NCI-H1694 treated with DMSO at 0.1 percent for 48 hours (cell line): ENCODE results near the gene PMS2.
"Not testable (repeated sequence)": the region's sequence is repeated elsewhere in the genome, so short reads cannot be mapped to it uniquely, and the experiment has no call there.

Experiments used
- DNase-seq: peaks from one replicate; lab custom pipeline; 2025; lab: John Stamatoyannopoulos, UW

PMS2 gene

DNA sequence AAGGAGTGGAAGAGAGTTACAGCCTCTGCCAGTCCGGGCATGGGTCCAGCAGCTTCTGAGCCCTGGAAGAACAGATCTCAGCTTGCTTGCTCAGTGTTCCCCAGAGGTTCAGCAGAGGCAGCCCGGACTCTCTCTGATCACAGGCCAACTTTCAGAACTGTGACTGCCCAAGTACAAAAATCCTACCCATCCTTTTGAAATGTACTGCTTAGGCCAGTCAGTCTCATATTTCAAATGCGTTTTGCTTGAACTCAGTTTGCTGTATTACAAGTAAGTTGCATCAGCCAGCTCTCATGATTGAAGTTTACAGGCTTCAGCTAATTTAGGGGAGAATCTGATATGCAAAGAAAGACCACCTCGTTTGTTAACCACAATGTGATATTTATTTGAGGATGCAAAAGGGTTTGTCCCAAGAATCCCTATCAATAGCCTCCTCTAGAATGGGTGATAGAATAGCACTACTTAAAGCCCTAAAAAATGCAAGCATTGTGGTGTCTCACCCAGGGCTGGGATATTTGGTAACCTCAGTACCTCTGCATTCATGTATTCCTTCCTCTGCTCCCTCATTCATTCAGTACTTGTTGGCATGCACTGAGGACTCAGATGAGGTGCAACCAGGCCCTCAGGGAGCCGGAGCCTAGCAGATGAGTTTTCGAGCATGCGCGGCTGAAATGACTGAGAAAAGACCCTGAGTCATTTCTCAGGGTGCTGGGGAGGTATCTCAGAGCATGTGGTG lies 7.2 kb upstream of the PMS2 start:
- DNase-seq, result no peak

DNA sequence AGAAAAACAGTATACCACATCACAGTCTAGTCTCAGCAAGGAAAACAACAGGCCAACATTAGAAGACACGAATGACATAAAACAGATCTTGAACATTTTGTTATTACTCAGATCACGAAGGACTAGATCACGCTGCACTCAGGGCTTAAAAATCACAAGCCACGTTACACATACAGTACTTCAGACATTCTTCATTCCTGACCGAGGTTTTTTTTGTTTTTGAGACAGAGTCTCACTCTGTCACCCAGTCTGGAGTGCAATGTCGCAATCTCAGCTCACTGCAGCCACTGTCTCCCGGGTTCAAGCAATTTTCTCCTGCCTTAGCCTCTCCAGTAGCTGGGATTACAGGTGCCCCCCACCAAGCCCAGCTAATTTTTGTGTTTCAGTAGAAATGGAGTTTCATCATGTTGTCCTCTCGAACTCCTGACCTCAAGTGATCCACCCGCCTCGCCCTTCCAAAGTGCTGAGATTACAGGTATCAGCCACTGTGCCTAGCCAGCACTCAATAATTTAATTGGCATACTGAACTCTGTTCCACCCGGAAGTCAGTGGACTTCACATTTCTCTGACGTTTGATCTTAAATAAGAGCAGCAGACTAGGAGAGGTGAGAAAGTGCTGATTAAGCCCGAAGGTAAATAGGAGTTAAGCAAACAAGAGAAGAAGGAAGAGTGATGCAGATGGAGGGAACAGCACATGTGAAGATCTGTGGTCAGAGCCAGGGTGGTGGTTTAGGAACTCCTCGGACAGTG lies 3.7 kb upstream of the PMS2 start:
- no peak for DNase-seq

DNA sequence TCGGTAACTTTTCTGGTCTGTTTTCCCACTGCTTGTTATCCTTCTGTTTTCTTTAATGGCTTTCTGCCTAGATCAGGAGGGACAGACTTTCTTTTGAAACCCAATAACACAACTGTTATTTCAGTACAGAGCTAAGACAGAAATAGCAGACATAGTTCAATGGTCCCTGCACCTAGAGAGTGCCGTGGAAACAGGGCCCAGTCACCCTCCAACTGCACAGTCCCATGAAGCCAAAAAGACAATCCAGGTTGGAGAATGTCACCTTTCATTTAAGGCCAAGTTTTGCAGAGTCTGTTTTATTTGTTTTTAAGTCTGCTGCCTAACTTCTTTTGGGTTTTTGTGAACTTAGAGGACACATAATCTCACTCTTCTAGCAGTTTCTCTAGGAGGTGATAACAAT lies 2.7 kb upstream of the PMS2 start:
- no peak for DNase-seq

DNA sequence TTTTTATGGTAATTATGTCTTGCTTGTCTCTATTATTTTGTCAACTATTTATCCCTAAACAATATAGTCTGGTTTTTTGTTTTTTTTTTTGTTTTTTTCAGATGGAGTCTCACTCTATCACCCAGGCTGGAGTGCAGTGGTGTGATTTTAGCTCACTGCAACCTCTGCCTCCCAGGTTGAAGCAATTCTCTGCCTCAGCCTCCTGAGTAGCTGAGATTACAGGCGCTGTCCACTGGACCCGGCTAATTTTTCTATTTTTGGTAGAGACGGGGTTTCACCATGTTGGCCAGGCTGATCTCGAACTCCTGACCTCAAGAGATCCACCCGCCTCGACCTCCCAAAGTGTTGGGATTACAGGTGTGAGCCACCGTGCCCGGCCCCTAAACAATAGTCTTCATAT lies 1.5 kb upstream of the PMS2 start:
- DNase-seq, result not testable (repeated sequence)

DNA sequence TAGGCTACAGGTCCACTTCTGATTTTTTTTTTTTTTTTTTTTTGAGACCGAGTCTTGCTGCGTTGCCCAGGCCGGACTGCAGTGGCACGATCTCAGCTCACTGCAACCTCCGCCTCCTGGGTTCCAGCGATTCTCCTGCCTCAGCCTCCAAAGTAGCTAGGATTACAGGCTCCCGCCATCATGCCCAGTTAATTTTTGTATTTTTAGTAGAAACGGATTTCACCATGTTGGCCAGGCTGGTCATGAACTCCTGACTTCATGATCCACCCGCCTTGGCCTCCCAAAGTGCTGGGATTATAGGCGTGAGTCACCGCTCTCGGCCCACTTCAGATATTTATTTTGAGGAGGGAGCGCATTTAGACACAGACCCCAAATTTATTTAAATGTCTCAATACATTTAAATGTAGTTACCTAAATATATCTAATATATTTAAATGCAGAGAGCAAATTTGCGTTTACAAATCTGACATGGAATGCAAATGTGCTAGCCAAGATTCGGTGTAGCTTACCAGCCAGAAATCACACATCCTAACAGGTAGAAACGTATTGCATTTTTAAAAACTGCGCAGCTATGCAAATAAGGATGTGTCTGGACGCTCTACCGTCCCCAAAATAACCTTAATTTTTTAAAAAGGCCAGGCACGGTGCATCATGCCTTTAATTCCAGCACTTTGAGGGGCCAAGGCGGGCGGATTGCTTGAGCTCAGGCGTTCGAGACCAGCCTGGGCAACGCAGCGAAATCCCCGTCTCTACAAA lies 836 bp downstream of the PMS2 start:
- not testable (repeated sequence) for DNase-seq

DNA sequence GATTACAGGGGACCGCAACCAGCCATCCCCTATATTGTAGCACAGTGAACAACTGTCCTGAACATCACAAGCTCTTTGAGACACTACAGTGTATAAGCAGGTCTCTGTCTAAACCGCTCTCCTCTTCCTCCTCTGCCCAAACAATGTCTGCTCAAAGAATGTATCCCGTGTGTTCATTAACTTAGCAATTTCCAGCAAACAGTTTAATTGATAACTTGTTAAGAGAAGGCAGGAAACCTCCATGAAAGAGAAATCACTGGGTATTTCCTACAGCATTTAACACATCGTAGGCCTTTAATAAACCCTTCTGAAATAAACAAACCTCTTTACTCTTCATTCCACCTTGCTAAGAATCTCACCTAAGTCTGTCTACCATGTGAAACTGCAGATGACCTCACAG lies 1.5 kb downstream of the PMS2 start:
- DNase-seq, result no peak

DNA sequence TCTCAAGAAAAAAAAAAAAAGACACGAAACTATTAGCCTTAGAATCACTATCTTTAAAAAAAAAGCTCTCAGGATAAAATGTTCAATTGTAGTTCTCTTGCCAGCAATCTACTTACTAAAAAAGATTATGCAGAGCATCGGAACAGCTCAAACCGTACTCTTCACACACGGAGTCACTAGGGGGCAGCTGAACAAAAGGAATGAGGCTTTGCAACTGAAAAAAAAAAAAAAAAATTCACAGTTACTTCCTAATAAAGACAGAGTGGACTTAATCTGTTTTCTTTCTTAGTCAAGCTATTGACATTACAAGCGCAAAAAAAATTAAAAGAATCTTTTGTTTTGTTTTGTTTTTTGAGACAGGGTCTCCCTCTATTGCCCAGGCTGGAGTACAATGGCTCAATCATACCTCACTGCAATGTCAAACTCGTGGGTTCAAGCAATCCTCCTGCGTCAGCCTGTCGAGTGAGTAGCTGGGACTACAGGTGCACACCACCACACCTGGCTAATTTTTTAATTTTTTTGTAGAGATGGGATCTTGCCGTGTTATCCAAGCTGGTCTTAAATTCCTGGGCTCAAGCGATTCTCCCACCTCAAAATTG lies 11.5 kb downstream of the PMS2 start:
- peak; percentile 47 for DNase-seq

DNA sequence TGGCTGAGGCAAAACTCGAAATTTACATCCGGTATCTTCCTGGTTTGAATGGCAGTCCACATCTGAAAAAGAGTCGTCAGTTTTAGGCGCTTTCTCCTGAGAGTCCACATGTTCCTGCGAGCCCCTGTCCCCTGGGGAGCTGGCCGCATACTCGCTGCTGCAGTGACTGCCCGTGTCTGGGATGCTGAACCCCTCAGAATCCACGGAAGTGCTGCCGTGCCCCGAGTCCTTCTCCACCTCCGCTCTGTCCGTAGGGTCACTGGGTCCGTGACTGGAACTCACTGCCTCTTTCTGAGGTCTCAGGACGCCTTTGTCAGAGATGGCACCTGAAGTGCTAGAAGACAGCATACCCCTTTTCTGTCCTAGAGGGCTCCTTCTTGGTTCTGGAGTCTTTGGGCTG lies 21.8 kb downstream of the PMS2 start:
- DNase-seq, result not testable (repeated sequence)

DNA sequence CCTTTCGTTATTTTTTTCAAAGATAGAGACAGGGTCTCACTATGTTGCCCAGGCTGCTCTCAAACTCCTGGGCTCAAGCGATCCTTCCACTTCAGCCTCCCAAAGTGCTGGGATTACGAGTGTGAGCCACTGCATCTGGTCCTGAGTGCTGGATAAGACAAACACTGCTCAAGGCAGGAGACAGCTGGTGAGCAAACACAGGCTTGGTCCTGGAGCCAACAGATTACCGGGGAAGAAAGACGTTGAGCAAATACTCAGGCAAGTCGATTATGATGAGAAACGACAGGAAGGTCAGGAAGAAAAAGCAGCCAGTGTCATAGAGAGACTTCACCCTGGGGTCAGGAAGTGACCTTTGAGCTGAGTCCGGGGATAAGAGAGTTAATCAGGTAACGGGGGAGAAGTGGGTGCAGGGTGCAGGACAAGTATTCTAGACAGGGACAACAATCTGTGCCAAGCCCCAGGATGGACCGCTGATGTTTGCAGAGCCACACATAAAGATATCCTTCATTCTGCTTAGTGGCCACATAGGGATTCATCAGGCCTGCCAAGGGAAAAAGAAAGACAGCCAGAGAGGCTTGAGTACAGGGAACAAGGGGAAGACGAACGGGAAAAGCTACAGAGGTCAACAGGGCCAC lies 29.1 kb downstream of the PMS2 start:
- DNase-seq, result not testable (repeated sequence)

DNA sequence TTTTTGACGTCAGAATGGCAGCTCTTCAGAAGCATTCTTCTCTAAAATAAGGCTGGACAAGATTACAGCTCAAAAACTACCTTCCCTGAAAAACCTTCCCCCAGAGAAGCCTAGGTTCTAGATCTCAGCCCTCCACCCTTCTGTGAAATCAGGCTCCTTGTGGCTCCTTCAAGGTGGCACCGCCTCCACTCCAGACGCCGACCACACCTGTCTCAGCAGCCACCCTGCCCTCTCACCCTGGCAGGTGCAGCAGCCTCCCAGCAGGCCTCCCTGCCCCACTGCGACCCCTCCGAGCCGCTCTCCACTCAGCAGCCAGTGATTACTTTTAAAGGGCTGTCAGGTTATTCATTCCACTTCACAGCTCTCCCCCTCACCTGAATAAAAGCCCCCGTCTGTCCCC lies 35.3 kb downstream of the PMS2 start:
- DNase-seq, result not testable (repeated sequence)

DNA sequence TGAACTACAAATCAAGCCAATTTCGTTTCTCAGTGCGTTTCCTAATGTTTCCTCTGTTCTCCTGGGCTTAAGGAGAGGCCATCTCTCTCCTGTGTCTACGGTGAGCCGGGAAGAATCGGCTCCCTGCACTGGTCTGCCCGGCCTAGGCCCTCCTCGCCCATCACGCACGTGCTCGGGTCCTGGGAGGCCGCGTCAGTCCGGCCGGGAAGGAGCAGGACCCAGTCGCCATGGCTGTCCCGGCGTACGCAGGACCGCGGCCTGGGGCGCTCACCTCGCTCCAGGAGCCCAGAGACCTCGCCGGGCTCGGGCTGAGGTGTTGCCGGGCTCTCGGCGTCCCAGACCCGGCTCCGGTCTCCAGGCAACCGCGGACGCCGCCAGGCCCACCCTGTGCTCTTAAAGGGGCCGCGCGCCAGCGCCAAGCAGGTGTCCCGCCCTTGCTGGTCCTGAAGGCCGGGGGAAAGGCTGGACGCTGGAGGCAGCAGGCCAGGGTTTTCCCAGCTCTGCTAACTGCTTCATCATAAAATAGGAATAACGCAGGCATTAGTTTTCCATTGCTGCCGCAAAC lies 38.4 kb downstream of the PMS2 start, which contains the start of gene RSPH10B:
Gene RSPH10B, minus strand, starts transcription at position 343 of the 565 bp plus-strand sequence. CDS start 3,573 bp downstream, outside the sequence.
- DNase-seq, result not testable (repeated sequence)

DNA sequence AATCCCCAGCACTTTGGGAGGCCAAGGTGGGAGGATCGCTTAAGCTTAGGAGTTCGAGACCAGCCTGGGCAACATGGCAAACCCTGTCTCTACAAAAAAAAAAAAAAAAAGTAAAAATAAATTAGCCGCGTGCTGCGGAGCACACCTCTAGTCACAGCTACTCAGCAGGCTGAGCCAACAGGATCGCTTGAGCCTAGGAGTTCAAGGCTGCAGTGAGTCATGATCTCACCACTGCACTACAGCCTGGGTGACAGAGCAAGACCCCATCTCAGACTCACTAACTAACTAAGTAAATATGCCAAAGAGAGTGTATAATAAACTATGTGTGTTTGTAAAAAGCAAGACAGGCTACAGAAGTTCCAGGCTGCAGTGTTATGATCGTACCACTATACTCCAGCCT lies 45.0 kb downstream of the PMS2 start:
- DNase-seq, result not testable (repeated sequence)

DNA sequence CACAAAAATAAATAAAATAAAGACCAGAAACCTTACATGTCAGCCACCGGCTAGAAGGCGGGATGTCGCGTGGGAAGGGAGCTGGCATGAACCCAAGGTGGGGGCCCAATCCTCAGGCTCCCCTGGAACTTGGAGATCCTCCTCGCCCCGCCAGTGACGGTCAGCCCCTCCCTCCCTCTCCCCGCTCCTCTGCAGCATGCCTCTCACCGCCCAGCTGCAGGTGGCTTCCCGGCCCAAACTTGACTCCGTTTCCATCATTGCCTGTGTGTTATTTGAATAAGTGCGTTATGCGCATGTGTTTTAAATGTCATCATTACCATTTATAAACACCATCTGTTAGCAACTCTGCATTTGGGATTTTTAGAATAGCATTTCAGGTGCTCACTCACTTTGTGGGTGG lies 45.6 kb downstream of the PMS2 start:
- not testable (repeated sequence) for DNase-seq

DNA sequence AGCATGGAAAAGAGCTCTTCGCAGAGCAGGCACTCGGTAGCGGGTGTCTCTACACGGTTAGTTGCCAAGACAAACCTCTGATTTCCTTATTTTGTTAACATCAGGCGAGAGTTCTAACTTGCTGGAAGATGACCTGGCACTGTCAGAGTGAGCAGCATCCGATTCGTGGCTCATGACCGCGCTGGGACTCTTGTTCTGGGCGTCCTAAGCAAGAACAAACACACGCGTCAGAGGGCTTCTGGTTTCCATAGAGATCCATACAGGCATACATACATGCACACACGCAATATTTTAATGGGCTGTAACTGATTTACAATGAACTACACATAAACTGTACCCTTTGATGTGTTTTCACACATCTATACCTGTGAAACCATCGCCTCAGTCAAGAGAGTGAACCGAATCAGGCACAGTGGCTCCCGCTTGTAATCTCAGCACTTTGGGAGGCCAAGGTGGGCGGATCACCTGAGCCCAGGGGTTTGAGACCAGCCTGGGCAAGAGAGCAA lies 73.9 kb downstream of the PMS2 start:
- DNase-seq, result not testable (repeated sequence)

DNA sequence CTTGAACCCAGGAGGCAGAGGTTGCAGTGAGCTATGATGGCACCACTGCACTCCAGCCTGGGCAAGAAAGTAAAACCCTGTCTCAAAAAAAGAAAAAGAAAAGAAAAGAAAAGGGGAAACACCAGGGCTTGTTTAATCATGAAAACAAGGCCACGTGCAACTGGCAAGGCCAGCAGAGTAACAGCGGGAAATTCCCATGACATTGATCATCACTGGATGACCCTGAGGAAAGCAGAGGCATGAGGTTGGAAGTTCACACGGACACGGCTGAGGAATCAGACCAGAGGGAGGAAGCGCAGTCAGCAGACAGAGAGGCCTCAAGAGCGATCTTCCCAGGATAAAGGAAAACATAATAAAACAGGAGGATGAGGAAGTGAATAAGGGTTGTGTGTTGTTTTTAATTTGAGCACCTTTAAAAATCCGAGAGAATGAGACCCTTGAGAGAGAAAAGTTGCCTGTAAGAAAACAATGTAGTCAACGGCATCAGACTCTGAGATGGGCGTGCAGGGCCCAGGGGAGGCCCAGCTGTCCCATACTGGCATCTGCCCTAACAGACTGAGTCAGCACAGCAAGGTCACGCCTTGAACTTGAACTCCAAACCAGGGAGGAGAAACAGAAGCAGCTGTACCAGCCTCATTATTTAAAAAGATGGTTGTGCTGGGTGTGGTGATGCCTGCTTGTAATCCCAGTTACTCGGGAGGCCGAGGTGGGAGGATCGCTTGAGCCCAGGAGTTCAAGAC lies 76.8 kb downstream of the PMS2 start:
- DNase-seq, result not testable (repeated sequence)

DNA sequence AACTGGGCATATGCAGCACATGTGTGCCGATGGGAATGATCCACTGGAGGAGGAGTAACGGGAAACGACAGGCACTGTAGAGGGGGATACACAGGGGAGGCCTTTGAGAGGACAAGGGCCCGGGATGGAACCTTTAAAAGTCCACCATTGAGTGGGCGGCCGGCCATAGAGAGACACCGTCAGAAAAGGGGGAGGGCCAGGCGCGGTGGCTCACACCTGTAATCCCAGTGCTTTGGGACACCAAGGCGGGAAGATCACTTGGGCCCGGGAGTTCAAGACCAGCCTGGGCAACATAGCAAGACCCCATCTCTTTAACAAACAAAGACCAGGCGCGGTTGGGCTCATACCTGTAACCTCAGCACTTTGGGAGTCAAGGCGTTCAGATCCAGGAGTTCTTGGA lies 77.6 kb downstream of the PMS2 start:
- not testable (repeated sequence) for DNase-seq

DNA sequence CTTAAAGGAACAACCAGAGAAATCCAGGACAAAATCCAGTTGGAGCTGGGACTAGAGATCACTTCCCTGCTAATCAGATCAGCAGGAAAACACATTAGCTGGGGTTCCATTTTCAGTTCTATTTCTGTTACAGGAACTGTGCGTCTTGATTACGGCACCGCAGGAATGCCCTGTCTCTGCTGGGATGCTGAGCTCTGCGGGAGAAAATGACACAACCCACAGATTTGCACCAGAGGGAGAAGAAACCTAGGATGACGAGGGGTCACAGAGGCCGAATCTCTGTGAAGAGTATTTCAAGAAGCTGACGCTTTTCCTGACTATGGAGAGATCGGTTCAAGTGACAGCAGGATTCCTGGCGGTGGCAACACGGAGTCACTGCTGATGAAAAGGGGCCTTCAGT lies 78.6 kb downstream of the PMS2 start:
- not testable (repeated sequence) for DNase-seq

DNA sequence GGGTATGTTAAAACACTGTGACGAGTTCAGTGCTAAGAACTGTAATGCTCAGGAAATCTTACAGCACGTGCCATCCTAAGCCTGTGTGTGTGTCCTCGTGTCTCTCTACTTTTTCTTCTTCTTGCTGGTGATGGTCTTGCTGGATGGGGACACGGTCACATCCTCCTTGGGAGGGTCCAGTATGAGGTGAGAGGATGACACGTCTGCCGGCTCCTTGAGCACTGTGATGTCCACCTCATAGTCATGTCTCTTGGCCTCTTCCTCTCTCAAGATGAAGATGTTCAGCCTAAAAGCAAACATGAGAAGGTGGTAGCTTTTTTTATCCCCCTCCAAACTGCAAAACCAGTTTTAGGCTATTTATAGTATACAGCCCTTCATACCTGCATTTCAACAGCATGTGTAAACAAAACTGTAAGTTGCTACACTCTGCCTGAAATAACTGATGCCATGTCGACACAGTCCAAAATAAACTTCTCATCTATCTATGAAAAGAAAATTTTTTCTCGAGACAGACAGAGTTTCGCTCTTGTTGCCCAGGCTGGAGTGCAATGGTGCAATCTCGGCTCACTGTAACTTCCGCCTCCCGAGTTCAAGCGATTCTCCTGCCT lies 82.5 kb downstream of the PMS2 start:
- not testable (repeated sequence) for DNase-seq

DNA sequence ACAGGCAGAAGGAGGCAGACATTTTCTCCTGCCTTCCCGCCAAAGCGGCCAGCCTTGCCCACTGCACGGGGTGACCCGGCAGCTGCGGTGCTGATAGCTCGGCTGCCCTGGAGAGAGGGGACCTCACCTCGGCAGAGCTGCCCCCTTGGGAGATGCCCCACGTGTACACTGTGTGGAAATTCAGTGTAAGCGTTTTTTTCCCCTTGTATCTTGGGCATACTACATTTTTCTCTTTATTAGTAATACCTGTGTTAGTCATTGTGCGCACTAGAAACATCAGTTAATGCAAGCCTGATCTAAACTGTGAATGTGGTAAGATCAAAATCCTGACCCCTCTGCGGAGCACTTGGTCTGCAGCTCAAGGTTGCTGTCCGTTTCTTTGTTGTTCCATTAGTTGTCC lies 84.2 kb downstream of the PMS2 start:
- not testable (repeated sequence) for DNase-seq

DNA sequence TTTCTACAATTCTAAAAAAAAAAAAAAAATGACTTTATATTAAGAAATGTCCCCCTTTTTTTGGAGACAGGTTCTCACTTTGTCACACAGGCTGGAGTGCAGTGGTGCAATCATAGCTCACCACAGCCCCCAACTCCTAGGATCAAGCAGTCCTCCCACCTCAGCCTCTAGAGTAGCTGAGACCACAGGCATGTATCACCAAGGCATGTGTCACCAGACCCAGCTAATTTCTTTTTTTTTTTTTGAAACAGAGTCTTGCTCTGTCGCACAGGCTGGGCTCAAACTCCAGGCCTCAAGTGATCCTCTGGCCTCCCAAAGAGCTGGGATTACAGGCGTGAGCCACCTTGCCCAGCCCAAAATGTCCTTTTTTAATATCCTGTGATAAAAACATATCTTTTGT lies 84.7 kb downstream of the PMS2 start:
- not testable (repeated sequence) for DNase-seq
